Left renal cortex interstitium (tissue), 4 donors: ENCODE data around the gene RNF126. TPM values are rescaled to one million over a fixed set of nuclear protein-coding genes. Genes with fewer than 3 reads are reported as not detected.
A peak's percentile ranks its signal among the peaks of the same experiment; 100 is the strongest.
"Not testable (repeated sequence)": the region's sequence is repeated elsewhere in the genome, so short reads cannot be mapped to it uniquely, and the experiment has no call there.

ENCODE experiments used
- DNase-seq, 4 donors: peaks; one replicate each; pipeline ENCODE4 v3.0.0-alpha.2; 2013; ENCODE audit warnings: low read depth in 4 of 4, low spot score in 2 of 4, missing footprints in 1 of 4
- polyA plus RNA-seq, 4 donors: library from polyadenylated mRNA; unstranded; fragments of 120-200 nt; gene quantifications; one replicate each; pipeline ENCODE4 v1.2.1, GENCODE V29; 2013; ENCODE audit not compliant: insufficient read length in 4 of 4

Gene RNF126
- polyA plus RNA-seq, 4 donors = 22.6 to 41.5 (median 30.7) TPM

- DNase-seq = no peak
Measured at GRCh38 chr19:686589-687297, 23.7 kb upstream of the RNF126 start.

GRCh38 chr19:685454-685931, 22.5 kb upstream of the RNF126 start:
- DNase-seq = no peak

- DNase-seq = no peak
Measured at GRCh38 chr19:682678-683320, 19.8 kb upstream of the RNF126 start.

GRCh38 chr19:681029-682019, 18.3 kb upstream of the RNF126 start:
- no peak for DNase-seq

- DNase-seq = peak; percentile 79 to 93 (median 90)
Measured at GRCh38 chr19:680287-681028, 17.4 kb upstream of the RNF126 start.

GRCh38 chr19:679418-680286, 16.6 kb upstream of the RNF126 start:
- DNase-seq = no peak

GRCh38 chr19:678791-679388, 15.9 kb upstream of the RNF126 start:
- no peak for DNase-seq

GRCh38 chr19:677601-678436, 14.8 kb upstream of the RNF126 start:
- DNase-seq = no peak

GRCh38 chr19:677201-677600, 14.2 kb upstream of the RNF126 start:
- DNase-seq = no peak

- no peak for DNase-seq
Measured at GRCh38 chr19:676339-677105, 13.5 kb upstream of the RNF126 start, which contains the start of gene FSTL3. Gene FSTL3 (plus strand): TSS chr19:676392. CDS start chr19:676424, 32 bp downstream.

GRCh38 chr19:676007-676338, 13.0 kb upstream of the RNF126 start:
- DNase-seq = no peak

- DNase-seq = no peak
Measured at GRCh38 chr19:674282-675151, 11.5 kb upstream of the RNF126 start.

GRCh38 chr19:670609-671075, 7.6 kb upstream of the RNF126 start:
- no peak for DNase-seq

GRCh38 chr19:668675-669434, 5.8 kb upstream of the RNF126 start:
- not testable (repeated sequence) for DNase-seq

GRCh38 chr19:666985-667573, 4.1 kb upstream of the RNF126 start:
- DNase-seq = not testable (repeated sequence)
